ENCODE data around the gene IFFO2. TPM values are rescaled to one million over a fixed set of nuclear protein-coding genes. Genes with fewer than 3 reads are reported as not detected.
A peak's percentile ranks its signal among the peaks of the same experiment; 100 is the strongest.

IFFO2 gene
- total and polyA plus RNA-seq, 2 of the 13 experiments (the other 11 are each of a cell fraction or from before 2014, with no cell fraction given) = 7.3 to 16.7 TPM

GRCh38 chr1:18955441-18956192 lies 859 bp downstream of the IFFO2 start (continued):
- no peak for TF ChIP-seq ZNF18 (CRISPR knock-in tag; IDR thresholded peaks at IDR 0.05; ENCODE audit: insufficient replicate concordance)
- no peak for TF ChIP-seq ZMYM2 (CRISPR knock-in tag; IDR thresholded peaks at IDR 0.05)
- TF ChIP-seq FOXJ3 (CRISPR knock-in tag; IDR thresholded peaks at IDR 0.05; ENCODE audit: borderline replicate concordance) = no peak
- no peak for TF ChIP-seq KLF11 (CRISPR knock-in tag; IDR thresholded peaks at IDR 0.05)
- no peak for TF ChIP-seq RFXANK (CRISPR knock-in tag; IDR thresholded peaks at IDR 0.05)
- TF ChIP-seq, protein P1, sequence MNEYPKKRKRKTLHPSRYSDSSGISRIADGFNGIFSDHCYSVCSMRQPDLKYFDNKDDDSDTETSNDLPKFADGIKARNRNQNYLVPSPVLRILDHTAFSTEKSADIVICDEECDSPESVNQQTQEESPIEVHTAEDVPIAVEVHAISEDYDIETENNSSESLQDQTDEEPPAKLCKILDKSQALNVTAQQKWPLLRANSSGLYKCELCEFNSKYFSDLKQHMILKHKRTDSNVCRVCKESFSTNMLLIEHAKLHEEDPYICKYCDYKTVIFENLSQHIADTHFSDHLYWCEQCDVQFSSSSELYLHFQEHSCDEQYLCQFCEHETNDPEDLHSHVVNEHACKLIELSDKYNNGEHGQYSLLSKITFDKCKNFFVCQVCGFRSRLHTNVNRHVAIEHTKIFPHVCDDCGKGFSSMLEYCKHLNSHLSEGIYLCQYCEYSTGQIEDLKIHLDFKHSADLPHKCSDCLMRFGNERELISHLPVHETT (CRISPR knock-in tag; conservative IDR thresholded peaks at IDR 0.05) = no peak
- TF ChIP-seq ATAD3A (CRISPR knock-in tag; IDR thresholded peaks at IDR 0.05) = no peak
- no peak for TF ChIP-seq GLMP (CRISPR knock-in tag; IDR thresholded peaks at IDR 0.05; ENCODE audit: borderline replicate concordance)
- TF ChIP-seq HNF1B (CRISPR knock-in tag; IDR thresholded peaks at IDR 0.05) = no peak
- TF ChIP-seq, protein P2, sequence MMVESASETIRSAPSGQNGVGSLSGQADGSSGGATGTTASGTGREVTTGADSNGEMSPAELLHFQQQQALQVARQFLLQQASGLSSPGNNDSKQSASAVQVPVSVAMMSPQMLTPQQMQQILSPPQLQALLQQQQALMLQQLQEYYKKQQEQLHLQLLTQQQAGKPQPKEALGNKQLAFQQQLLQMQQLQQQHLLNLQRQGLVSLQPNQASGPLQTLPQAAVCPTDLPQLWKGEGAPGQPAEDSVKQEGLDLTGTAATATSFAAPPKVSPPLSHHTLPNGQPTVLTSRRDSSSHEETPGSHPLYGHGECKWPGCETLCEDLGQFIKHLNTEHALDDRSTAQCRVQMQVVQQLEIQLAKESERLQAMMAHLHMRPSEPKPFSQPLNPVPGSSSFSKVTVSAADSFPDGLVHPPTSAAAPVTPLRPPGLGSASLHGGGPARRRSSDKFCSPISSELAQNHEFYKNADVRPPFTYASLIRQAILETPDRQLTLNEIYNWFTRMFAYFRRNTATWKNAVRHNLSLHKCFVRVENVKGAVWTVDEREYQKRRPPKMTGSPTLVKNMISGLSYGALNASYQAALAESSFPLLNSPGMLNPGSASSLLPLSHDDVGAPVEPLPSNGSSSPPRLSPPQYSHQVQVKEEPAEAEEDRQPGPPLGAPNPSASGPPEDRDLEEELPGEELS (CRISPR knock-in tag; IDR thresholded peaks at IDR 0.05) = no peak
- TF ChIP-seq BORCS8-MEF2B (CRISPR knock-in tag; IDR thresholded peaks at IDR 0.05) = peak; percentile 67; the same call in 1 of the 2 replicates
- no peak for TF ChIP-seq NR2F2 (IDR thresholded peaks at IDR 0.05; ENCODE audit: borderline replicate concordance, low read depth)
- TF ChIP-seq, protein P3, sequence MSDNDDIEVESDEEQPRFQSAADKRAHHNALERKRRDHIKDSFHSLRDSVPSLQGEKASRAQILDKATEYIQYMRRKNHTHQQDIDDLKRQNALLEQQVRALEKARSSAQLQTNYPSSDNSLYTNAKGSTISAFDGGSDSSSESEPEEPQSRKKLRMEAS (IDR thresholded peaks at IDR 0.05) = peak; percentile 54; the same call in 1 of the 2 replicates
- TF ChIP-seq ZNF280D (CRISPR knock-in tag; IDR thresholded peaks at IDR 0.05) = no peak
